SJSA1 (cell line): ENCODE results near the gene MLN. TPM values are rescaled to one million over a fixed set of nuclear protein-coding genes. Genes with fewer than 3 reads are reported as not detected.
A peak's percentile ranks its signal among the peaks of the same experiment; 100 is the strongest.

Experiments used
- DNase-seq, 2 experiments: peaks; one replicate each; pipeline ENCODE4 v3.0.0-alpha.2; 2015 to 2020; ENCODE audit warnings: low spot score in 2 of 2, low read depth in 1 of 2
- H3K27ac ChIP-seq: fragments of 250-450 bp; sonication (Bioruptor Pico); 2 replicates; pipeline ENCODE4 v1.5.1; 2020; ENCODE audit warnings: mild to moderate bottlenecking, moderate library complexity
- H3K27me3 ChIP-seq: fragments of 250-450 bp; sonication (Bioruptor Pico); replicated peaks from 2 replicates; pipeline ENCODE4 v1.5.1; 2020; ENCODE audit warnings: mild to moderate bottlenecking, moderate library complexity
- H3K36me3 ChIP-seq: fragments of 250-450 bp; sonication (Bioruptor Pico); 2 replicates; pipeline ENCODE4 v1.5.1; 2020; ENCODE audit warnings: mild to moderate bottlenecking
- H3K4me1 ChIP-seq: fragments of 250-450 bp; sonication (Bioruptor Pico); replicated peaks from 2 replicates; pipeline ENCODE4 v1.6.1; 2021; ENCODE audit warnings: mild to moderate bottlenecking
- H3K4me3 ChIP-seq: fragments of 250-450 bp; sonication (Bioruptor Pico); 2 replicates; pipeline ENCODE4 v1.5.1; 2020; ENCODE audit warnings: mild to moderate bottlenecking
- H3K9me3 ChIP-seq: fragments of 250-450 bp; sonication (Bioruptor Pico); replicated peaks from 2 replicates; pipeline ENCODE4 v1.5.1; 2020; ENCODE audit warnings: mild to moderate bottlenecking
- total RNA-seq: library from RNA; depleted of rRNA; stranded (reverse); fragments of >200 nt; shearing (Covaris generic); gene quantifications from 2 replicates; pipeline ENCODE4 v1.2.3, GENCODE V29; 2014; rRNA removed

Gene MLN
- total RNA-seq, 1 experiment from 2014 or later, result not detected

DNA sequence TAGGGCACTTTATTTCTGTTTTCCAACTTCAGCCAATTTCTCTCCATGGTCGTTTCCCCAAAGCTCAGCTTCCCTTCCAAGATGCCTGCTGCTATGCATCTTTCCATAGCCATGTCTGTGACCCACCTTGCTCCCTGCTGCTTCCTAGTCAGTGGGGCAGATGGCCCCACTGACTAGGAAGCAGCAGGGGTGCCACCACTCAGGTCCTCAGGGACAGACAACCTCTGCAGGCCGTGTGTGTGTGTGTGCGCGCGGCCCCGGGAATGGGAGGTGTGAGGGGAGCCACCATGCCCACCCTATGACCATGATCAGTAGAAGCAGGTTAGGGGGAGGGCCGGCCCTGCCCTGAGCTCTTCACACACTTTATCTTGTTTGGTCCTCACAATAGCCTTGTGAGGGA is 54.4 kb downstream of the MLN start:
- Histone ChIP-seq H3K9me3 (no peaks in the 10 kb centered on the region), H3K4me1 (peaks cover 35% of the 10 kb centered on the region), H3K27me3 (no peaks in the 10 kb centered on the region), H3K4me3 (no peak overlapping the region), H3K27ac (no peak overlapping the region), H3K36me3 (no peaks in the 10 kb centered on the region)
- DNase-seq, result no peak

DNA sequence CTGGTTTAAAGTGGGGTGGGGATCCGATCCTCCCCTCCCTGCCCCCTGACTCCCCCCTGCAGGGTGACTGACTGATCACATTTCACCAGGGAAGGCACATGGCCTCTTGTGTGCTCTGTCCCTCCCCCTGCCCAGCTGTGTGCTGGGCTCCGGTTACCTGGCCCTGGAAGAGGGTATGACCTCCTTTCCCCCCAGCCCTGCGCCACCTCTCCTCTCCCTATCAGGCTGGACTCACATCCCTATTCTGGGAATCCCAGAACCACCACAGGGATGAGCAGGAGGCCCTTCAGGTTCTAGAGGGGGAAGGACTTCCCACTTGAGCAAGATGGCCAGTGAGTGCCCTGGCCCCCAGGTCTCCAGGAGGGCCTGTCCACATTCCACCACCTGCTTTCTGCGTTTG is 55.0 kb downstream of the MLN start:
- H3K9me3 ChIP-seq, result no peaks in the 10 kb centered on the region
- DNase-seq, result no peak
- no peak overlapping the region for H3K4me3 ChIP-seq
- H3K4me1 ChIP-seq, result peaks cover 35% of the 10 kb centered on the region
- no peaks in the 10 kb centered on the region for H3K36me3 ChIP-seq
- no peaks in the 10 kb centered on the region for H3K27me3 ChIP-seq
- H3K27ac ChIP-seq, result no peak overlapping the region

DNA sequence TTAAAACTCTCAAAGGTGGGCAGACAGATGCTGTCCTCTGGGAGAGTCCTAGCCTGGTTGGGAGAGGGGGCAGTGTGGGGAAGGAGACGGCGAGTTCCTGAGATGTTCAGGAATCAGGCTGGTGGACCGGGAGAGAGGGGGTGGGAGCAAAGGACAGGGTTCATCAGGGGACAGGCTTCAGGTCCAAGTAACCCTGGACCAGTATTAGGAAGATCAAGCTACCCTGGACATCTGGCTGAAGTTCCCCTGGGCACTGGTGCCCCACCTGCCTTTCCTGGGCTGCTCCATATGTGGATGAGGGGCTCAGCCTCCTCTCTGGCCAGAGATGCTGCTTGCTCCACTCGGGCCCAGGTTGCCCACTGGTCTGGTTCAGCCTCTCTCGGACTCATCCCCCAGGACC is 56.0 kb downstream of the MLN start:
- H3K9me3 ChIP-seq, result no peaks in the 10 kb centered on the region
- H3K4me3 ChIP-seq, result no peak overlapping the region
- no peak overlapping the region for H3K27ac ChIP-seq
- H3K4me1 ChIP-seq, result peaks cover 35% of the 10 kb centered on the region
- no peaks in the 10 kb centered on the region for H3K27me3 ChIP-seq
- H3K36me3 ChIP-seq, result no peaks in the 10 kb centered on the region; the same call in 1 of the 2 replicates
- DNase-seq, result no peak

DNA sequence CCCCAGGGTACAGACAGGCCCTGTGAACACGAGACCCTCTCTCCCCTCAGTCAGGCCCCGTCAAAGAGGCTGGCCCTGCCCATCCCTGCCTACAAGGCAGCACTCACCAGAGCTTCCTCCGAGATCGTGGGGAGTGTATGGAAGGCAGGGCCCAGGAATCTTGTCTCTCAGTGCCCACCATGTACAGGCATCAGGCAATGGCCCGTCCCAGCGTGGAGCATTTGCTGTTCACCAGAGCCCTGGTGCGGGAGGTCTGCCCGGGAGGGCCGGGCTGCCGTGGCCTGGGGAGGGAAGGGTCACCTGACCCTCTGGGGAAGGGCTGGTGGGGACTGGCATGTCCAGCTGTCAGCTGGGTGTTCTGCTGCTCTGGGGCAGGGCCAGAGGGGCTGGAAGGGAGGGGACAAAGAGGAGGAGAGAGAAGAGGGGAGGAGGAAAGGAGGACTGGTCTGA is 57.1 kb downstream of the MLN start, which contains the start of gene IP6K3:
Gene IP6K3 (minus strand): TSS at position 255 of the 450 bp plus-strand sequence. CDS start 11,429 bp downstream, outside the sequence.
- Histone ChIP-seq H3K27me3 (no peaks in the 10 kb centered on the region), H3K4me3 (peak within 1 kb of the TSS; percentile 35), H3K4me1 (peaks cover 35% of the 10 kb centered on the region), H3K9me3 (no peaks in the 10 kb centered on the region), H3K27ac (peak within 1 kb of the TSS; percentile 53), H3K36me3 (no peaks in the 10 kb centered on the region; the same call in 1 of the 2 replicates)
- DNase-seq, result peak in 1 of 2 experiments; percentile 55

DNA sequence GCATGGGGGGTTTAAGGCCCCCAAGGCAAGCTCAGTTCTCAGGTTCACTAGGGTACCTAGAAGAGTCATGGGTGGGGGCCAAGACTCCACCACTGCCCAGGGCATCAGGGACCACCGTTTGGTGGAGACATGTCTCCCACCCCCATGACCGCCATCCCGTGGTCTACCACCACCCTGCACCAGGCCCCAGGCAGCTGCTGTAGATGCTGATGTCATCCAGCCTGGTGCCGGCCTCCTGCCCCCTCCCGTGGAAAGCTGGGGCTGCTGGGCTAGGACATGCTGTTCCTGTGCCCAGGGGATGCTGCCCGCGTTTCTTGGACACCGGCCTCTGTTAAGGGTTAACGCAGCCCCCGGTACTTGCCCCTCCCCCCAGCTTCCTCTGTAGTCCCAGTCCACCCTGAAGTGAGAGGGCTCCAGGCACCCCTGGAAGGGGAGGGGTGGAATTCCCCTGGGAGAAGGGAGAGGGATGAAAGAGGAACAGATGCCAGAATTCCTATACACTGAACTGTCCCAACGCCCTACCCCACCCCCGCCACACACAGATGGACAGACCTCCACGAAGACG is 57.7 kb downstream of the MLN start:
- H3K4me1 ChIP-seq, result peaks cover 35% of the 10 kb centered on the region
- no peaks in the 10 kb centered on the region for H3K9me3 ChIP-seq
- peak overlapping the region; percentile 53 for H3K27ac ChIP-seq
- no peaks in the 10 kb centered on the region; the same call in 1 of the 2 replicates for H3K36me3 ChIP-seq
- H3K27me3 ChIP-seq, result no peaks in the 10 kb centered on the region
- peak; percentile 84 to 87 for DNase-seq
- peak overlapping the region; percentile 35 for H3K4me3 ChIP-seq

DNA sequence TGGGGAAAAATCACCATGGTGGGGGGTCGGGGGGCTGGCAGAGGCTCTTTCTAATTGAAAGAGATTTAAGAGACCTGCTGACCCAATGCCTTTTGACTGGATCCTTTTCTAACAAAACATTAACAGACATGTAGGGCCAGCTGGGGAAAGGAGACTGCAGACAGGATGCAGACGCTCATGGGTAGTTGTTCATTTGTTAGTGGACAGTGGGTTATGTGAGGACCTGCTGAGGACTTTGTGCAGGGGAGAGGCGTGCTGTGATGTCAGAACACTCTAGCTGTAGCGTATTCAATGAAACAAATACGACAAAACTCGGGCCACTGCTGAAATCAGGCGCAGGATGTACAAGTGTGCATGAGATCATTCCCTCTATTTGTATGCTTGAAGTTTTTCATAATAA is 58.3 kb downstream of the MLN start:
- H3K4me3 ChIP-seq, result peak overlapping the region; percentile 35
- peak in 1 of 2 experiments; percentile 15 for DNase-seq
- H3K27ac ChIP-seq, result peak overlapping the region; percentile 53
- no peaks in the 10 kb centered on the region; the same call in 1 of the 2 replicates for H3K36me3 ChIP-seq
- H3K27me3 ChIP-seq, result no peaks in the 10 kb centered on the region
- no peaks in the 10 kb centered on the region for H3K9me3 ChIP-seq
- peaks cover 35% of the 10 kb centered on the region for H3K4me1 ChIP-seq

DNA sequence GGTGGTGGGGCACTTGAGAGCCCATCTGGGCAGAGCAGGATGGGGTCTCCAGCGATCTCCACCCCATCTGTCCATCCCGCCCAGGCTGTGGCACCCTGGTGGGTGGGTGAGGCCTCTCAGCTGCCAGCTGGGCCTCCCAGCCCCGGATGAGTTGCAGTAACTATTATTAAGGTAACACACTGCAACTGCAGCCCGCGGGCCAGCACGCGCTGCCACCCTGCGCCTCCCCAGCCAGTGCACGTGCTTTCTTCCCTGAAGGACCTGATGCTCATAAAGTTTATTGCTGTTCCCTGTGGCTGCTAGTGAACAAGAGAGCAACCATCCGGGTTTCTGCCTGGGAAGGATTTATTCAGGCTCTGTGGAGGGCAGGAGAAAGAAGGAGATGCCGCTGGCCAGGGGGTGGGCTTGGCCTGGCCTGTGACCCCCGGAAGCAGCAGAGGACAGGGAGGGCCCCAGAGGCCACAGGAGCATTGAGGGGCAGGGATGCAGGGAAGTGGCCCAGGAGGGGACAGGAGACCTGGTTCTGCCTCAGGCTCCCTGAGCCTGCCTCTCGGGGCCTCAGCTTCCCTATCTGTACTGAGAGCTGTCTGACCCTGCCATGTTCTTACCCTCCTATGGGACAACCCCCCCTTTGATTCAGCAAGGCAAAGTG is 58.8 kb downstream of the MLN start:
- peak overlapping the region; percentile 53 for H3K27ac ChIP-seq
- peak in 1 of 2 experiments; percentile 7 for DNase-seq

More for the DNA sequence above, 58.8 kb downstream of the MLN start:
- H3K4me3 ChIP-seq, result no peak overlapping the region
- no peaks in the 10 kb centered on the region; the same call in 1 of the 2 replicates for H3K36me3 ChIP-seq
- peaks cover 35% of the 10 kb centered on the region for H3K4me1 ChIP-seq
- H3K27me3 ChIP-seq, result no peaks in the 10 kb centered on the region
- H3K9me3 ChIP-seq, result no peaks in the 10 kb centered on the region

Other genes with a start within 250 kb of the MLN start
- gene BAK1, start 223.7 kb downstream of the MLN start, total RNA-seq, result 14.3 and 23.3 TPM in 2 replicates
- 9.0 and 11.4 TPM in 2 replicates for gene ITPR3, start 182.7 kb downstream of the MLN start, total RNA-seq
- gene UQCC2, start 92.3 kb downstream of the MLN start, total RNA-seq, result 79.4 and 99.2 TPM in 2 replicates
- 5.2 and 5.3 TPM in 2 replicates for gene IP6K3, start 57.1 kb downstream of the MLN start, total RNA-seq
- gene LEMD2, start 14.9 kb downstream of the MLN start, total RNA-seq, result 78.7 and 92.9 TPM in 2 replicates